H9 (cell line): ENCODE measurements around the gene KLHL3. TPM values are rescaled to one million over a fixed set of nuclear protein-coding genes. Genes with fewer than 3 reads are reported as not detected.

ENCODE experiments used
- DNase-seq: peaks from one replicate; pipeline ENCODE4 v3.0.0-alpha.2; 2017
- H2AFZ ChIP-seq: one replicate; pipeline ENCODE4 v1.6.1; 2013; ENCODE audit warnings: mild to moderate bottlenecking, low read length, control low read depth, moderate library complexity
- H2AK5ac ChIP-seq: 2 replicates; pipeline ENCODE4 v1.6.1; 2013; ENCODE audit warnings: low read length, control low read depth, mixed read lengths; ENCODE audit not compliant: insufficient read length
- H2BK120ac ChIP-seq: one replicate; pipeline ENCODE4 v1.6.1; 2013; ENCODE audit warnings: low read depth, mild to moderate bottlenecking, low read length, control low read depth, inconsistent platforms; ENCODE audit not compliant: poor library complexity, severe bottlenecking
- H2BK12ac ChIP-seq: 2 replicates; pipeline ENCODE4 v1.6.1; 2013; ENCODE audit warnings: low read length, control low read depth, mixed read lengths, low read depth; ENCODE audit not compliant: insufficient read length
- H2BK15ac ChIP-seq: 2 replicates; pipeline ENCODE4 v1.6.1; 2013; ENCODE audit warnings: low read depth, low read length, control low read depth
- H2BK20ac ChIP-seq: one replicate; pipeline ENCODE4 v1.6.1; 2013; ENCODE audit warnings: low read depth, mild to moderate bottlenecking, low read length, control low read depth, inconsistent platforms; ENCODE audit not compliant: poor library complexity, severe bottlenecking
- H2BK5ac ChIP-seq: 2 replicates; pipeline ENCODE4 v1.6.1; 2013; ENCODE audit warnings: low read length, control low read depth, mixed read lengths; ENCODE audit not compliant: insufficient read length
- H3K14ac ChIP-seq: 2 replicates; pipeline ENCODE4 v1.6.1; 2013; ENCODE audit warnings: low read length, control low read depth; ENCODE audit not compliant: insufficient read depth
- H3K18ac ChIP-seq: 2 replicates; pipeline ENCODE4 v1.6.1; 2013; ENCODE audit warnings: low read depth, mild to moderate bottlenecking, mixed read lengths, low read length, control low read depth; ENCODE audit not compliant: insufficient read length
- H3K23ac ChIP-seq: 2 replicates; pipeline ENCODE4 v1.6.1; 2013; ENCODE audit warnings: low read length, control low read depth, mixed read lengths, low read depth; ENCODE audit not compliant: insufficient read length
- H3K23me2 ChIP-seq: 2 replicates; pipeline ENCODE4 v1.6.1; 2013; ENCODE audit warnings: low read depth, mild to moderate bottlenecking, mixed read lengths, low read length, control low read depth; ENCODE audit not compliant: insufficient read length, poor library complexity, severe bottlenecking
- H3K27ac ChIP-seq: 2 replicates; pipeline ENCODE4 v1.5.1; 2013; ENCODE audit warnings: low read length, control low read depth, mixed read lengths, low read depth; ENCODE audit not compliant: insufficient read length
- H3K27me3 ChIP-seq: 2 replicates; pipeline ENCODE4 v1.6.1; 2013; ENCODE audit warnings: low read length, control low read depth, inconsistent platforms; ENCODE audit not compliant: insufficient read depth
- H3K4ac ChIP-seq: 2 replicates; pipeline ENCODE4 v1.6.1; 2013; ENCODE audit warnings: low read depth, mild to moderate bottlenecking, control low read depth, inconsistent platforms, low read length, moderate library complexity
- H3K4me1 ChIP-seq: 2 replicates; pipeline ENCODE4 v1.6.1; 2013; ENCODE audit warnings: low read length, control low read depth, inconsistent platforms; ENCODE audit not compliant: insufficient read depth
- H3K4me2 ChIP-seq: 2 replicates; pipeline ENCODE4 v1.6.1; 2013; ENCODE audit warnings: low read length, control low read depth, mixed read lengths; ENCODE audit not compliant: insufficient read length, insufficient read depth
- H3K56ac ChIP-seq: 2 replicates; pipeline ENCODE4 v1.6.1; 2013; ENCODE audit warnings: low read depth, mild to moderate bottlenecking, mixed read lengths, low read length, control low read depth; ENCODE audit not compliant: insufficient read length
- H3K79me1 ChIP-seq: 2 replicates; pipeline ENCODE4 v1.6.1; 2013; ENCODE audit warnings: low read depth, mild to moderate bottlenecking, moderate library complexity, low read length, control low read depth, inconsistent platforms; ENCODE audit not compliant: insufficient read depth, poor library complexity, severe bottlenecking
- H3K79me2 ChIP-seq: 2 replicates; pipeline ENCODE4 v1.6.1; 2013; ENCODE audit warnings: low read length, control low read depth, inconsistent platforms; ENCODE audit not compliant: insufficient read depth
- H3K9ac ChIP-seq: 2 replicates; pipeline ENCODE4 v1.6.1; 2013; ENCODE audit warnings: low read length, control low read depth, mixed read lengths; ENCODE audit not compliant: insufficient read length; ENCODE audit errors: extremely low read depth
- H3K9me3 ChIP-seq: one replicate; pipeline ENCODE4 v1.6.1; 2013; ENCODE audit warnings: low read depth, low read length, inconsistent platforms; ENCODE audit not compliant: control insufficient read depth
- H3T11ph ChIP-seq: one replicate; pipeline ENCODE4 v1.6.1; 2013; ENCODE audit warnings: mild to moderate bottlenecking, low read length, control low read depth, inconsistent platforms
- H4K20me1 ChIP-seq: one replicate; pipeline ENCODE4 v1.6.1; 2013; ENCODE audit not compliant: control insufficient read depth, insufficient read length, insufficient read depth
- H4K5ac ChIP-seq: 2 replicates; pipeline ENCODE4 v1.6.1; 2013; ENCODE audit warnings: low read depth, mild to moderate bottlenecking, mixed read lengths, low read length, control low read depth; ENCODE audit not compliant: insufficient read length
- H4K8ac ChIP-seq: replicated peaks from 2 replicates; pipeline ENCODE4 v1.6.1; 2013; ENCODE audit warnings: low read length, control low read depth, mixed read lengths, low read depth; ENCODE audit not compliant: insufficient read length
- H4K91ac ChIP-seq: 2 replicates; pipeline ENCODE4 v1.6.1; 2013; ENCODE audit warnings: low read depth, mild to moderate bottlenecking, moderate library complexity, mixed read lengths, low read length, control low read depth; ENCODE audit not compliant: insufficient read length
- H3K27ac Mint-ChIP-seq, 3 experiments: 2 replicates in 2 of 3; 3 replicates in 1 of 3; pipeline ENCODE4 v1.8.0; 2020 to 2021; ENCODE audit warnings: mixed read lengths in 3 of 3, mild to moderate bottlenecking in 1 of 3, moderate library complexity in 1 of 3
- H3K27me3 Mint-ChIP-seq: 2 replicates; pipeline ENCODE4 v1.8.0; 2021; ENCODE audit warnings: low read depth, mild to moderate bottlenecking, moderate library complexity, mixed read lengths
- H3K36me3 Mint-ChIP-seq, 3 experiments: 2 replicates in 2 of 3; 3 replicates in 1 of 3; pipeline ENCODE4 v1.8.0; 2020 to 2021; ENCODE audit warnings: low read depth in 3 of 3, mixed read lengths in 3 of 3; ENCODE audit not compliant: insufficient read depth in 1 of 3
- H3K4me1 Mint-ChIP-seq, 2 experiments: 2 replicates each; pipeline ENCODE4 v1.8.0; 2020; ENCODE audit warnings: mixed read lengths in 2 of 2
- H3K4me3 Mint-ChIP-seq, 2 experiments: 2 replicates in 1 of 2; 3 replicates in 1 of 2; pipeline ENCODE4 v1.8.0; 2020 to 2021; ENCODE audit warnings: mild to moderate bottlenecking in 2 of 2, mixed read lengths in 2 of 2, moderate library complexity in 1 of 2
- H3K9me3 Mint-ChIP-seq, 2 experiments: 2 replicates in 1 of 2; 3 replicates in 1 of 2; pipeline ENCODE4 v1.8.0; 2020; ENCODE audit warnings: mild to moderate bottlenecking in 2 of 2, mixed read lengths in 2 of 2, moderate library complexity in 1 of 2
- CTCF ChIP-seq: fragments of 200-600 bp; sonication (generic); conservative IDR thresholded peaks from 3 replicates; pipeline ENCODE4 v1.8.0; 2021; ENCODE audit warnings: antibody characterized with exemption, mild to moderate bottlenecking
- total RNA-seq: library from RNA; stranded (reverse); gene quantifications from 2 replicates; pipeline ENCODE4 v1.2.1, GENCODE V29; 2021

The KLHL3 gene
- total RNA-seq, 1 experiment from 2014 or later = 12.8 TPM

GRCh38 chr5:137667341-137667740 lies 68.5 kb downstream of the KLHL3 start:
- Histone ChIP-seq H3K4me1 (no peaks in the 10 kb centered on the region), H3K27ac (no peak overlapping the region), H3K79me1 (no peaks in the 10 kb centered on the region), H2BK12ac (no peak overlapping the region), H3T11ph (no peak overlapping the region), H3K56ac (no peak overlapping the region), H3K23me2 (no peaks in the 10 kb centered on the region), H2BK20ac (no peak overlapping the region), H3K4ac (no peak overlapping the region), H3K9ac (no peak overlapping the region), H3K27me3 (no peaks in the 10 kb centered on the region), H3K4me2 (no peak overlapping the region), H2BK120ac (no peak overlapping the region), H3K18ac (no peak overlapping the region), H4K8ac (no peak overlapping the region), H3K14ac (no peak overlapping the region), H2BK15ac (no peak overlapping the region), H3K9me3 (no peaks in the 10 kb centered on the region), H2AFZ (no peak overlapping the region), H4K5ac (no peak overlapping the region), H2AK5ac (no peak overlapping the region), H4K20me1 (no peaks in the 10 kb centered on the region), H4K91ac (no peak overlapping the region), H2BK5ac (no peak overlapping the region), H3K23ac (no peak overlapping the region), H3K79me2 (no peaks in the 10 kb centered on the region)
- H3K9me3 Mint-ChIP-seq = no peaks in the 10 kb centered on the region
- H3K27me3 Mint-ChIP-seq = no peaks in the 10 kb centered on the region
- H3K36me3 Mint-ChIP-seq = no peaks in the 10 kb centered on the region
- DNase-seq = no peak
- 0 out of 4 replicates have a peak, but pooled peaks cover 0 to 2% of the 10 kb centered on the region in 2 experiments for H3K4me1 Mint-ChIP-seq
- no peak overlapping the region for H3K4me3 Mint-ChIP-seq
- TF ChIP-seq CTCF = no peak
- H3K27ac Mint-ChIP-seq = peak overlapping the region in 1 of 3 experiments; percentile 27; a peak in 1 of 7 replicates
